ENCODE data around the gene DDR1. TPM values are rescaled to one million over a fixed set of nuclear protein-coding genes. Genes with fewer than 3 reads are reported as not detected.

DDR1 gene
- total RNA-seq, 1 donor from 2014 or later: 80.9 TPM

- TF ChIP-seq, protein P1, sequence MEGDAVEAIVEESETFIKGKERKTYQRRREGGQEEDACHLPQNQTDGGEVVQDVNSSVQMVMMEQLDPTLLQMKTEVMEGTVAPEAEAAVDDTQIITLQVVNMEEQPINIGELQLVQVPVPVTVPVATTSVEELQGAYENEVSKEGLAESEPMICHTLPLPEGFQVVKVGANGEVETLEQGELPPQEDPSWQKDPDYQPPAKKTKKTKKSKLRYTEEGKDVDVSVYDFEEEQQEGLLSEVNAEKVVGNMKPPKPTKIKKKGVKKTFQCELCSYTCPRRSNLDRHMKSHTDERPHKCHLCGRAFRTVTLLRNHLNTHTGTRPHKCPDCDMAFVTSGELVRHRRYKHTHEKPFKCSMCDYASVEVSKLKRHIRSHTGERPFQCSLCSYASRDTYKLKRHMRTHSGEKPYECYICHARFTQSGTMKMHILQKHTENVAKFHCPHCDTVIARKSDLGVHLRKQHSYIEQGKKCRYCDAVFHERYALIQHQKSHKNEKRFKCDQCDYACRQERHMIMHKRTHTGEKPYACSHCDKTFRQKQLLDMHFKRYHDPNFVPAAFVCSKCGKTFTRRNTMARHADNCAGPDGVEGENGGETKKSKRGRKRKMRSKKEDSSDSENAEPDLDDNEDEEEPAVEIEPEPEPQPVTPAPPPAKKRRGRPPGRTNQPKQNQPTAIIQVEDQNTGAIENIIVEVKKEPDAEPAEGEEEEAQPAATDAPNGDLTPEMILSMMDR (IDR thresholded peaks at IDR 0.05): no peak
- Histone ChIP-seq H3K27ac (peak overlapping the region; percentile 84), H3K27me3 (ENCODE audit: low read depth) (no peaks in the 10 kb centered on the region), H3K9me3 (peaks cover 6% of the 10 kb centered on the region), H3K4me1 (peaks cover 26% of the 10 kb centered on the region), H3K4me3 (peak overlapping the region; percentile 55), H3K36me3 (peaks cover 13% of the 10 kb centered on the region)
- ATAC-seq (no peak), DNase-seq (no peak)
- intact Hi-C loops (cut with DNase I): no loop called here
Measured at GRCh38 chr6:30930506-30930905, 46.2 kb downstream of the DDR1 start.

DNA sequence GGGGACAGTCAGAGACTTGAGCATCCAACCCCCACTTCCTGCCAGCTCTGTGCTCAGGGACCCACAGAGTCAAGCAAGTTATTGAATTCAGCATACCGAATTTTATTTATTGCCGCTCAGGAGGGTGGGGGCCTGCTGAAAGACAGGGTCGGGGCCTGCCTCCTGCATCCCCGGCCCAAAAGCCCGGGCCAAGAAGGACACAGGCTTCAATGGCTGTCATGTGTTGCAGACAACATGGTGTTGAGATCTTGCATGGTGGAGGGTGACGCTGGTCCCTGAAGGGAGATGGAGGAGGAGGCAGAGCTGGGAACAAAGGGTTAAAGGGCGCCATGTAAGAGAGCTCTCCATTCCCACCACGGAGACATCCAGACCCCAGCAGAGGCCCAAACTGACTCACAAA, 47.0 kb downstream of the DDR1 start:
- DNase-seq: no peak
- Histone ChIP-seq H3K27ac (peak overlapping the region; percentile 84), H3K4me3 (peak overlapping the region; percentile 55), H3K27me3 (ENCODE audit: low read depth) (no peaks in the 10 kb centered on the region), H3K36me3 (peaks cover 5% of the 10 kb centered on the region), H3K9me3 (peaks cover 6% of the 10 kb centered on the region), H3K4me1 (peaks cover 19% of the 10 kb centered on the region)
- intact Hi-C loops (cut with DNase I): no loop called here
- peak in 1 of 2 donors; percentile 1 for ATAC-seq
- TF ChIP-seq, protein P1 (IDR thresholded peaks at IDR 0.05): no peak

GRCh38 chr6:30931969-30932645, 47.8 kb downstream of the DDR1 start, which contains the start of gene SFTA2:
TSS of gene SFTA2 (minus strand) at chr6:30932170. CDS start at chr6:30932096, 74 bp downstream.
- Histone ChIP-seq H3K27ac (peak within 1 kb of the TSS; percentile 84), H3K27me3 (ENCODE audit: low read depth) (no peaks in the 10 kb centered on the region), H3K9me3 (peaks cover 6% of the 10 kb centered on the region), H3K36me3 (no peaks in the 10 kb centered on the region), H3K4me1 (peaks cover 16% of the 10 kb centered on the region), H3K4me3 (peak within 1 kb of the TSS; percentile 55)
- TF ChIP-seq, protein P1 (IDR thresholded peaks at IDR 0.05): no peak
- peak; percentile 71 for DNase-seq
- intact Hi-C loops (cut with DNase I): no loop called here
- peak; percentile 83 to 85 for ATAC-seq

DNA sequence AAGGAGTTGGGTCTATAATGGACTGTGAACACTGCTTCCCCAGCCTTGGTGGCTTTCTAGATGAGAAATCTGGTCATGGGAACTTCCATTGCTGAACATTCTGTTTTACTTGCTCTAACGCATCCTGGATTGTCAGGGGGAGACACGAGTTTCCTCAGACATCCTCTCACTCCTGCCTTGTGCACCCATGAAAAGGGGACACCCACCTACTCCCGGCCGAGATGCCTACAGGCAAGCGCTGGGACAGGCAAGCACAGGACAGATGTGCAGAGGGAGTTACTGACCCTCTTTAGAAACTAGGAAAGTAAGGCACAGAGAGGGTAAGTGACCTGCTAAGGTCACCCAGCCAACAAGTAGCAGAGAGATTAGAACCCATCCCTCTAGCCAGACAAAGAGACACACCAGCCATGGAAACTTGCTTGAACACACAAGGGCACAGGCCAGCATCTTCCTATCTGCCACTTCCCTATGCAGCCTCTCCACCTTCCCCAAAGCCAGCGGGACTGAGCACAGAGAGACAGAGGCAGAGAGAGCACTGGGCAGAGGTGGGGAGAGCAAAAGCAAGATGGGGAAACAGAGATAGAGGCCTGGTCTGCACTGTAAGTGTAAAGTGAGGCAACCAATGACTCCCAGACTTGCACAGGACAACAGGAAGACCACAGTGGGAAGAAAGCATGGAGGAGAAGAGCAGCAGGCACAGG, 48.5 kb downstream of the DDR1 start:
- Histone ChIP-seq H3K27ac (peak overlapping the region; percentile 84), H3K4me3 (peak overlapping the region; percentile 14), H3K4me1 (peaks cover 17% of the 10 kb centered on the region), H3K27me3 (ENCODE audit: low read depth) (no peaks in the 10 kb centered on the region), H3K9me3 (peaks cover 6% of the 10 kb centered on the region), H3K36me3 (no peaks in the 10 kb centered on the region)
- ATAC-seq (no peak), DNase-seq (no peak)
- intact Hi-C loops (cut with DNase I): no loop called here
- TF ChIP-seq, protein P1 (IDR thresholded peaks at IDR 0.05): no peak

GRCh38 chr6:30935018-30935417, 50.7 kb downstream of the DDR1 start:
- TF ChIP-seq, protein P1 (IDR thresholded peaks at IDR 0.05): no peak
- ATAC-seq: peak; percentile 49 to 55
- no peaks in the 10 kb centered on the region for H3K36me3 ChIP-seq
- peak overlapping the region; percentile 39 for H3K4me3 ChIP-seq
- no peaks in the 10 kb centered on the region for H3K27me3 ChIP-seq (ENCODE audit: low read depth)
- intact Hi-C loops (cut with DNase I): no loop called here
- DNase-seq: peak; percentile 72
- peaks cover 27% of the 10 kb centered on the region for H3K4me1 ChIP-seq
- no peaks in the 10 kb centered on the region for H3K9me3 ChIP-seq
- peak overlapping the region; percentile 70 for H3K27ac ChIP-seq

Data from lower lobe of right lung (tissue), 2 donors.